ENCODE data around the gene SLC13A3.

The SLC13A3 gene, protein sequence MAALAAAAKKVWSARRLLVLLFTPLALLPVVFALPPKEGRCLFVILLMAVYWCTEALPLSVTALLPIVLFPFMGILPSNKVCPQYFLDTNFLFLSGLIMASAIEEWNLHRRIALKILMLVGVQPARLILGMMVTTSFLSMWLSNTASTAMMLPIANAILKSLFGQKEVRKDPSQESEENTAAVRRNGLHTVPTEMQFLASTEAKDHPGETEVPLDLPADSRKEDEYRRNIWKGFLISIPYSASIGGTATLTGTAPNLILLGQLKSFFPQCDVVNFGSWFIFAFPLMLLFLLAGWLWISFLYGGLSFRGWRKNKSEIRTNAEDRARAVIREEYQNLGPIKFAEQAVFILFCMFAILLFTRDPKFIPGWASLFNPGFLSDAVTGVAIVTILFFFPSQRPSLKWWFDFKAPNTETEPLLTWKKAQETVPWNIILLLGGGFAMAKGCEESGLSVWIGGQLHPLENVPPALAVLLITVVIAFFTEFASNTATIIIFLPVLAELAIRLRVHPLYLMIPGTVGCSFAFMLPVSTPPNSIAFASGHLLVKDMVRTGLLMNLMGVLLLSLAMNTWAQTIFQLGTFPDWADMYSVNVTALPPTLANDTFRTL

DNA sequence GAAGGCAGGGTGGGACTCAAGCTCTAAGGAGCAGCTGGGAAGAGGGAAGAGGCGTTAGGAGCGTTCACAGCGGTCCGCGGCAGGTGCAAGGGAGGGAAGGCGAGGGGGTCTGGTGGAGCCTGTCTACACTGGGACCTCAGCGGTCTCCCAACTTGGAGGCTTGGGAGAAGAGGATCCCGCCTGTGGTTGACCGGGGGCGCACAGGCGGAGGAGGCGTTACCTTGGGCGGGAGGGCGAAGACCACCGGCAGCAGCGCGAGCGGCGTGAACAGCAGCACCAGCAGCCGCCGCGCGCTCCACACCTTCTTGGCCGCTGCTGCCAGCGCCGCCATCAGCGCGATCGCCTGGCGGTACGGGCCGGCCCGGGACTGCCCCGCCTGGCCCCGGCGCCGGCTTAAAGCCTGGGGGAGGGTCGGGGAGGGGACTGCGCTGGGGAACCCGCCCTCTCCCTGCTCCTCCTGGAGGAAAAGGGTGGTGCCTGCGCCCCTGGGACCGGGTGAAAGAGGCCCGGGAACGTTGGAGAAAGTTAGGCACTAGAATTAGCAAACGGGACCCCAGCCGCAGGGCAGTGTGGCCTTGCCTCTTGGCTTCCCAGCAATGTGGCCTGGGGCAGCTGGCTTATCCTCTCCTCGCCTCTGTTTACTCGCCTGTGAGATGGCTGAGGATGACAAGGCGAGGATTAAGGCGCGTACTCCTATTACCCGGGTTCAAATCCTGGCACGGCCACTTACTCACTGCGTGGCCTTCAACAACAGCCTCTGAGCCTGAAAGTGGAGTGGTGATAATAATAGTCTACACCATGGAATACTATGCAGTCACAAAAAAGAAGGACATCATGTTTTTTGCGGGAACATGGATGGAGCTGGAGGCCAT lies at the start of gene SLC13A3:
TSS of gene SLC13A3 (minus strand) at position 369 of the 872 bp plus-strand sequence. CDS start at position 331, 38 bp downstream.
- no peak for DNase-seq

DNA sequence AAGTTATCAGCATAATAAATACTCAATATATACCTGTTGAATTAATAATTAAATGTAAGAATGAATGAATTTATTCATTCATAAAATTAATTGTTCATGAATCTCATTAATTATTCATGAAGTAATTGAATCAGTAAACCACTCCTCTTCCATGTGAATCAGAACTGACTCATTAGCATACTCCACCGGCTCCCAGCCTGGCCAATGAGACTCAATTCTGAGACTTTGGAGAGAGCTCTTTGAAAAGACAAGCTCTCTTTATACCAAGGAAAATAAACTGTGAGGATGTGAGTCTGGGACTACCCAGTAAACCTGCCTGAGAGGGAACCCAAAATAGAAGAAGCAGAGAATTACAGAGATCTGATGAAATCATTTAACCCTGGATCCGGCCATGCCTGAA lies 49.8 kb upstream of the SLC13A3 start:
- no peak for DNase-seq

DNA sequence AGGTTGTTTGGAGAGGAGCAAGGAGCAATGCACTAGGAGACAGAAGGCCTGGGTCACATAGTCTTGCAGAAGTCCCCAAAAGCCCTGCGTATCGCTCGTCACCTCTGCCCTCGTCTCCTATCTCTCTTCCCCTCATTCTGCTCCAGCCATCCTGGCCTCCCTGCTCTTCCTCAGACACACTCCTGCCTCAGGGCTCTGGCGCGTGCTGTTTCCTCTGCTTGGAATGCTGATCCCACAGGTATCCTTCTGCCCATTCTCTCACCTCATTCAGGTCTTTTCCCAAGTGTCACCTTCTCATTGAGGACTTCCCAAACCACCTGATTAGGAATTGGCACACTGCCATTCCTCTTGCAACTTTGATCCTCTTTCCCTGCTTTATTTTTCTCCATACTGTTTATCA lies 49.2 kb upstream of the SLC13A3 start:
- peak; percentile 45 for DNase-seq

DNA sequence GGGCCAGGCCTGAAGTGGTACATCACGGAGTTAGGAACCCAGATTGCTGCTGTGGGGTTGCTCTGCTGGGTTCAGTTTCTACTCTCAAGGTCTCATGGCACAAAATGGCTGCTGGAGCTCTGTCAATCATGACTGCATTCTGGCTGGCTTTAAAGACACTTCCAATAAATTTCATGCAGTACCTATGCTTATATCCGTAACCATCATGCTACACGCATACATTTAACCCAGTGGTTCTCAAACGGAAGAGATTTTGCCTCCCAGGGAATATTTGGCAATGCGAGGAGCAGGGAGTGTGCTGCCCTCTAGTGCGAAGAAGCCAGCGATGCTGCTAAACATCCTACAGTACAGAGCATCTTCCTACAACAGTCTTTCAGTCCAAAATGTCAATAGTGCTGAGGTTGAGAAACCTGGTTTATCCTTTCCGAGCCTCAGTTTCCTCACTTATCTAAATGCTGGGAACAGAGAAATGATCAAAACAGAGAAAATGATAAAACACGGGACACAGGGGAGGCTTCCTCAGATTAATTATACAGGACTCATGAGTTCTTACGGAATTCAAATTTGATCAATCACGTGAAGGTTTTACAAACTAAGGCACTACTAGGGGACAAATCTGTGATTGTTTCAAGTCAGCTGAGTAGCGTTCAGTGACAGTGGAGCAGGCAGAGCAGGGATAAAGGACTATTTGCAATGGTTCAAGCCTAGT lies 48.5 kb upstream of the SLC13A3 start:
- DNase-seq, result peak; percentile 54

DNA sequence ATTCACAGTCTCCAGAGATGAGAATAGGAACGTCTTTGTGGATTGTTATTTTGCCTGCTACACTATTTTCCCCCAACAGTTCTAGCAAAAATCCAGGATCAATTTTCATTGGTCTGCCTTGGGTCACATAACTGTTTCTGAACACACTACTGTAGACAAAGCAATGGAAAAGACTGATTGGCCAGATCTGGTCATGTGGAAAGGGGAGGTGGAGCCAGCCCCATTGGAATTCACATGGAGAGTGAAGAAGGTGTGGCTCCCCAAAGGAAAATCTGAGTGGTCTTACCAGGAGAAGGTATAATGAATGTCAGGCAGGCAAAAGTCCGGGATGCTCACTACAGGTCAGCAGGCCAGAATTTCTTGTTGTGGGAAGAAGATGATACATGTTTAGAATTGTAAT lies 47.5 kb upstream of the SLC13A3 start:
- peak; percentile 53 for DNase-seq

DNA sequence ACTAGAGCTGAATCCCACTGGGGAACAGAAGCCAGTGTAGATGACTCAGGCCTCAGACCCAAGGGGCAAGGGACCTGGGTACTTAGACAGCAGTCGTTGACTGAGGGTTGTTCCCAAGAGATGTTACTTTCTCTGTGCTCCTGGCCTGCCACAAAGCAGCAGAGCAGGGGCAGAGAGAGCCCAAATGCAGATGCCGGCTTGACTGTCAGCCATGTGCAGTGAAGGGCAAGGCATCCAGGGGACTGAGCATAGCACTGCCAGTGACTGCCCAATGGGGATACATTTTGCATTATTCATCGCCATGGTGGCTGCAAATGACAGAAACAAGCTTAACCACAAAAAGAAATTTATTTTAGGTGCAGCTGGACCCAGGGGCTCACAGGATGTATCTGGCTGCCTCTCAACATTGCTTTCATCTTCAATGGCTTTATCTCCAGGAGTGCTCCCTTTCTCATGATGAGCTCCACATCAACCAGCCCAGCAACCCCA lies 45.6 kb upstream of the SLC13A3 start:
- DNase-seq, result no peak

DNA sequence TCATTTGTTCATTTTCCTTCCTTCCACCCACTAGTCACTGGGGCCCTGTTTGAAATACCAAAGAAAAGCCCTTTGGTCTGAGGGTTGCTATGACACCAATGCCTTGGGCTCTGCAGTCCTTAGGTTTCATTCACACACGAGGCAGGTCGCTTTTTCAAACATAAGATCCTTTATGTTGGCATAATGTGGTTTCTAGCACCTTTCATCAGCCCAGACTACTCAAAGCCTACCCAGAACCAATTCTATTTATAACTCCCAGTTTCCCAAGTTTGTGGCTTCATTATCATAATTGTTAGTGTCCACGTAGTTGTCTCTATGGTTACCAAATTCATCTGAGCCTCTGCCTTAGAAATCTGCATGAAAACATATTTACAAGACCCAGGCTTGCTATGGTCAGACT lies 44.6 kb upstream of the SLC13A3 start:
- no peak for DNase-seq

DNA sequence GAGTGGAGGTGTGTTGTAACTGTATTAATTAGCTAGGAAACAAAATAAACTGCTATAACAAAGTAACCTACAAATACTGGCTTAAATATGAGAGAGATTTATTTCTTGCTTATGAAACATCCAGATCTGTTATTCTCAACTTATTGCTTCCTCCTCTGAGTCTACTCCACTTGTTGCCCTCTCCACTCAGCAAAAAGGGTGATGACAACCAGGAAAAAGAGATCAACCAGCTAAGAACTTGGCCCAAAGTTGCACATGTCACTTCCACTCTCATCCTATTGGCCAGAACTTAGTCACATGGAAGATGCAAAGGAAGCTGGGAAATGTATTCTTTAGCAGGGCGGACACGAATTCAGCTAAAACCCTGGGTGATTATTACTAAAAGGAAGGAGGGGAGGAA lies 43.2 kb upstream of the SLC13A3 start:
- DNase-seq, result peak; percentile 65

DNA sequence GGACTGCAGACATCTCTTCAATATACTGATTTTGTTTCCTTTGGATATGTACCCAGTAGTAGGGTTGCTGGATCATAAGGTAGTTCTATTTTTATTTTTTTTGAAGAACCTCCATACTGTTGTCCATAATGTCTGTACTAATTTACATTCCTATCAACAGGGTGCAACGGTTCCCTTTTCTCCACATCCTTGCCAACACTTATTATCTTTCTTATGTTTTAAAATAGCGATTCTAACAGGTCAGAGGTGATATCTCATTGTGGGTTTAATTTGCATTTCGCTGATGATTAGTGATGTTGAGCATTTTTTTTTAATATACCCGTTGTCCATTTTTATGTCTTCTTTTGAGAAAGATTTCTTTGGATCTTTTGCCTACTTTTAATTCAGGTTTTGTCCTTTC lies 39.9 kb upstream of the SLC13A3 start:
- no peak for DNase-seq

DNA sequence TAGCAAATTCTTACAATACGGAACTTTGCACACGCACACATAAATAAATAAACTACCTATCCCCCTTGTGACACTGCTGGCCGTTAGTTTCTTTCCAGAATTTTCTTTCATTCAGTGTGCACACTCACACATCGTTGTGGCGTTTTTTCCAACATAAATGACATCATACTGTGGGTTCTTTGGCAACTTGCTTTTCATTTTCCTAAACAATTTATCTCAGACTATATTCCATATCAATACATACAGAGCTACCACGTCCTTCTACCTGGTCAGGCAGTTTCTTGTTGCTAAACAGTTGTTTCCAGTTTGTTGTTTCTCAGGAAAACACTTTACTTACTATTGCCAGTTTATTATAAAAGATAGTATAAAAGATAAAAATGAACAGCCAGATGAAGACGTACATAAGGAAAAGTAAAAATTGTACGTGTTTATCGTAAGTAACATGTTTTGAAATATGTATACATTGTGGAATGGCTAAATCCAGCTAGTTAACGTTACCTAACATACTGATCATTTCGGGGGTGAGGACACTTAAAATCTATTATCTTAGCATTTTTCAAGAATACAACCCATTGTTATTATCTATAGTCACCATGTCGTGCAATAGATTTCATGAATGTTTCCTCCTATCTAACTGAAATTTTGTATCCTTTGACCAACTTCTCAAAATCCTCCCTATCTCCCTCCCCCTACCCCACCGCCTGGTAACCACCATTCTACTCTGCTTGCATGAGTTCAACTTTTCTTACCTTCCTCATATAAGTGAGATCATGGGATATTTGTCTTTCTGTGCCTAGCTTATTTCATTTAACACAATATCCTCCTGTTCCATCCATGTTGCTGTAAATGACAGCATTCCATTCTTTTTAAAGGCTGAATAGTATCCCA lies 39.2 kb upstream of the SLC13A3 start:
- DNase-seq, result no peak

DNA sequence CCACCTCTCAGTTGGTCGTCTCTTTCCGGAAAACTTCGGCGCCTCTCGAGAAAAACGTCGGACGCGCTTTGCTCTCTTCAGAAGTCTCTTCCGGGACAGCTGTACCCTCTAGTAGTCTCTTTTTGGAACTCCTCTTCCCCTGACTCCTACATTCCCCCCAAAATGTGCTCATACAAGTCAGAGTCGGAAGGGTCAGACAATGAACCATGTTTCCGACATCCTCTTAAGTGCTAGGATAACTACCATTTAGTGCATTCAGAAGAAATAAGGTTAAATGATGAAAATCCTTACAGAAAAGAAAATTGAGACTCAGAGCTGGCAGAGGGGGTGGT lies 38.5 kb upstream of the SLC13A3 start:
- DNase-seq, result no peak

DNA sequence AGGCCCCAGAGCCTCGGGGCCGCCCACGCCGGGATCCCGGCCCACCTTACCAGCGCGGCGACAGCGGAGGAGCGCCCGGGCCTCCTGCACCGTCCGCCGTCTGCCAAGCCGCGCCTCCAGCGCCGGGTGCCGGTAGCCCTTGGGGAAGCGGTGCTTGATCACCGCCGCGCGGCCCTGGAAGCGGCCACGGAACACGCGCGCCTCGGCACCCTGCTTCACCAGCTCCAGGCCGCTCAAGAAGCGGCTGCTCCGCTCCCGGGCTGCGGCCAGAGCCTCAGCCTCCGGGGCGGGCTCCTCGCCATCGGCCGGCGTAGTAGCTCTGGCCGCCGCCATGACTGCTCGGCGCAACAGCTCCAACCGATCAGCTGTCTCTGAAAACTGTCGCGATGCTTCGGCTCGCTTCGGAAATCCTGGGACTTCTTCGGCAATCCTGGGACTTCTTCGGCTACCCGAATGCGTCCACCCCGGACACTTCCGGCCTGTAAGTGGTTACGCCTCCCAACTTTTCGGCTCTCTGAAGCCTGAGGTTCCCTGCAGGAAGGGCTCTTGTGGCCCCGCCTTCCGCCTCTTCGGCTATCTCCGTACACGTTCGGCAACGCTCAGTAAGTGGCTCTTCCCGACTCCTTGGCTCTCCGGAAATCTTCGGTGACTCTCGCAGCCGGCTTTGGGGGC lies 38.0 kb upstream of the SLC13A3 start, which contains the start of gene TP53RK:
TSS of gene TP53RK (minus strand) at position 363 of the 672 bp plus-strand sequence. CDS start at position 333, 30 bp downstream.
- DNase-seq, result peak; percentile 100

DNA sequence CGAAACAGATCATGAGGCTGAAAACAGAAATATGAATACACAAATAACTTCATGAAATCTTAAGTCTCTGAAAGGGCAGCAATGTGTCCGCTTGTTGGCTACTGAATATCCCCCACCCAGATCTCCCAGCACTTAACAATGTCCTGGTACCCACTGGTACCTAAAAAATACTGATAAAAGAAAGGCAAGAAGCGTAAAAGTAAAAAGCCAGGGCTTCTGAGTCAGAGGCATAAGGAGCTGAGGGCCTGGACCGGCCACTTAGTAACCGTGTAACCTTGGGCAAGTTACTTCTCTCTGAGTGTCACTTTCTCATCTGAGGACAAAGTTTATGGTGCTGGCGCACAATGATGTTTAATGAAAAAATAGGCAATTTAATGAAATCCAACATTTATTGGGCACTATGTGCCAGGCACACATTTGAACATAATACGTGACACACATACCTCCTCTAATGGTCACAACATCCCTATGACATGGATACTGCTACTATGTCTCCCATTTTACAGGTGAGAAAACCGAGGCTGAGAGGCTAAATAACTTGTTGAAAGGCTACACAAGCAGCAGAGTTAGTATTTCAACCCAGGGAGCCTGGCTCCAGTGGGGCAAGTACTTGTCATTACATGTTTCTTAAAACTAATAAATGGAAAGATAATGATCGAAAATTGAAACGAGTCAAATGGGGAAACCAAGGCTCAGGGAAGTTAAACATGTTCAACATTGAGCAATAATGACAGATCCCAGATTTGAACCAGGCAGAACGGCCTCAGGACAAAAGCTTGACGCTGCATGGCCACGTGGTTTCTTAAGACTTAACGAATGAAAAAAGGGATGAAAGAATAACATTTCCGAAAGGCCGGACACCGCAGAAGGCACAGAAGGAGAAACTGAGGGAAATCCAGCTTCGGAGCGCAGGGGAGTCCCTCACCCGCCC lies 37.2 kb upstream of the SLC13A3 start:
- DNase-seq, result peak; percentile 63

DNA sequence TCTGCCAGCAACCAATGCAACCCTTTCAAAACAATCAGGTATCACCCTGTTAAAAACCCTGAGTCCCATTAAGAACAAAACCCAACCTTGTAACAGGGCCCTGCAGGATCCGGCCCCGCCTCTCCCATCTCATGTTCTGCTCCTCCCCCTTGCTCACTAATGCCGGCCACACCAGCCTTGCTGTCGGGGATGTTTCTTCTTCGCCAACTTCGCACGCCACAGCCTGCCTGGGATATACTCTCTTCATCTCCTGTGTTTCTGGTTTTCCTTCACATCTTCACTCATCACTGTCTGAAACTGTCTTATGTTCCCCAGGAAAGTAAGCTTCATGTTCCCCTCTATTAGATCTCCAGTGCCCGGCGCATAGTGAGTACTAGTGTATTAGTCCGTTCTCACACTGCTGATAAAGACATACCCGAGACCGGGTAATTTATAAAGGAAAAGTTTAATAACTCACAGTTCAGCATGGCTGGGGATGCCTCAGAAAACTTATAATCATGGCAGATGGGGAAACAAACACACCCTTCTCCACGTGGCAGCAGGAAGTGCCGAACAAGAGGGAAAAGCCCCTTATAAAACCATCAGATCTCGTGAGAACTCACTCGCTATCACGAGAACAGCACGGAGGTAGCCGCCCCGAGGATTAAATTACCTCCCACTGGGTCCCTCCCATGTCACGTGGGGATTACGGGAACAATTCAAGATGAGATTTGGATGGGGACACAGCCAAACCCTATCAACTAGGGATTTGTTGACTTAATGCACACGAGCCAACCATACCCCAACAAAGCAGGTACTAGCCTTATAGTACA lies 32.9 kb upstream of the SLC13A3 start:
- peak; percentile 99 for DNase-seq

DNA sequence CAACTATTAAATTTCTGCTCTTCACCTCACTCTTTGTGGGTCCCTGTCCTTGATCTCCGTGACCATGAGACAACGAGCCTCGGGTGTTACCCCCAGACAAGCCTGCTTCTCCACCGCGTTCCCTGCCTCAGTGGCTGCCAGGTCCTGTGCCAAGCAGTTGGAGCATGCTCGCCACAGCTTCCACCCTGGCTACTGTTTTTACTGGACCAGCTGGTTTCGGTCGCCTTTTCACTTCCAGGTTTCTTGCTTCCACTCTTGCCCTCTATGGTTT lies 32.3 kb upstream of the SLC13A3 start:
- no peak for DNase-seq

DNA sequence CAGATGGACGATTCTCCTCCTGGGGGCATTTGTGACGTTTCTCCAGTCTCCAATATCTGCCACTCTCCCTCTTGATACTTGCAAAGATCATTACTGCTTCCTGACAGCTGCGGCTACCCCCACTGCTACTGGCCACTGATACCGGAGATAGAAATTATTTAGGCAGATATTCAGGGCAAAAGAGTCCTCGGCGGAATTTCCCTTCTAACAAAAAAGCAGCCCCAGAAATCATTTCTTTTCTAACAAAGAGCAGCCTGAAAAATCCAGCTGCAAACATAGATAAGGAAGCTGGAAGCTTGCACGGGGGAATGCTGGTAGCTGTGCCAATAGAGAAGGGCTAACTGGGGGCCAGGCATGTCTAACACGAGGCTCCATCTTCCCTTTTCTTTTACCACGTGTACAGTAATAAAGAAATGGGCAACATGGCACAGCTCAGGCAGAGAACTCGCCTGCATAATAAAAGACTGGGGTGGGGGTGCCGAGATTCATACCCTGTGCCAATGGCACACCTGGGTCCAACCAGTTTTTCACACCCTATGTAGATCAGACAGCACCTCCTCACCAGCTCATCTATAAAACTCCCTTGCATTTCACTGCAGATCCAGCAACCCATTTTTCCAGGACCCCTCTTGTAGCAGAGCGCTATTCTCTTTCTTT lies 31.9 kb upstream of the SLC13A3 start:
- DNase-seq, result peak; percentile 55

DNA sequence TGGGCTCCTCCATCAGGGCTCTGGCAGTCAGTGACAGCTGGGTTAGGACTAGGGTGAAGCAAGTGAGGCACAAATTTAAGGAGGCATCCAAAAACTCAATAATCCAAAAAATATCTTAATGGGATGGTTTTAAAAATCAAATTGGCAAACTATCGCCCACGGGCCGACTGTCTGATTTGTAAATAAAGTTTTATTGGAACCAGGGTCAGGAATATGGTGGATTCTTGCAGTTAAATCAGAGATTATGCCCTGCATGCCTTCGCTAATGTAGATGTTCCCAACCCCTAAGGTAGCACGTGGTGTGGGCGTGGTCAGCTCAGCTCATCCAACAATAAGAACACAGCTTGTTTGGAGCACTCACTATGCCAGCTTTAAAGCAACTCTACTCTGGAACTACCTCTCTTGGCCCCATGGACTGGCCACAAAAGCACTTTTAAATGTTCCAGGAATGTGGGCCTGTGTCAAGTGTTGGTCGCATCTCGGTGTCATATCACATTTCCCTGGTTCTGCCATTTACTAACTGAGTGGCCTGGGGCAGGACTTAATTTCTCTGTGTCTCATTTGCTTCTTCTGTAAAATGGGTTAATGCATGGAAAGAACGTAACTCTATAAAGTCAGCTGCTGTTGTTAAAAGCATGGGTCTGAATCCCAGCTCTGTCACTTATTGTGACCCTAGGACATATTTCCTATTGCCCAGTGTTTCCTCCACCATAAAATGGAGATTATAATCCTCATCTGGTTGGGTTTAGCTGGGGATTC lies 31.0 kb upstream of the SLC13A3 start:
- DNase-seq, result peak; percentile 66

Data from NCI-H82 (cell line).